ENCODE data around the gene SCN1A. TPM values are rescaled to one million over a fixed set of nuclear protein-coding genes. Genes with fewer than 3 reads are reported as not detected.

Gene SCN1A
- total and polyA plus RNA-seq, 2 of the 4 experiments (the other 2 are of a cell fraction) = under 0.01 TPM; not detected in 1

GRCh38 chr2:166140475-166140874, 12.7 kb upstream of the SCN1A start:
- Histone ChIP-seq H2AK9ac (replicated peaks; ENCODE audit: low read depth, low read length, poor library complexity) (no peak overlapping the region), H2AFZ (replicated peaks; ENCODE audit: low read length, poor library complexity) (no peak overlapping the region), H3K27ac (ENCODE audit: insufficient read depth, low read length) (no peak overlapping the region), H3K36me3 (ENCODE audit: control insufficient read depth, insufficient read depth, low read length) (no peaks in the 10 kb centered on the region), H3K79me1 (ENCODE audit: low read depth in 1 of 2, low read length in 2 of 2) (no peaks in the 10 kb centered on the region), H2BK5ac (ENCODE audit: low read depth, low read length, poor library complexity, severe bottlenecking) (no peak overlapping the region), H3K9me1 (ENCODE audit: insufficient read depth, low read length) (no peaks in the 10 kb centered on the region), H4K91ac (ENCODE audit: insufficient read depth, low read depth, low read length) (no peak overlapping the region), H4K8ac (ENCODE audit: low read depth in 2 of 2, low read length in 2 of 2) (no peak overlapping the region), H3K27me3 (ENCODE audit: control insufficient read depth, insufficient read depth, low read length) (peaks cover 2% of the 10 kb centered on the region; the same call in 1 of the 2 replicates), H4K20me1 (ENCODE audit: insufficient read depth, low read length) (no peaks in the 10 kb centered on the region), H2AK5ac (ENCODE audit: low read depth, low read length) (no peak overlapping the region), H2BK20ac (ENCODE audit: low read depth, low read length) (no peak overlapping the region), H3K9ac (ENCODE audit: low read depth, low read length) (no peak overlapping the region), H3K9me3 (ENCODE audit: control insufficient read depth, insufficient read depth, low read length) (no peaks in the 10 kb centered on the region), H3K4me2 (ENCODE audit: low read depth, low read length) (no peak overlapping the region), H4K5ac (ENCODE audit: low read depth, low read length) (no peak overlapping the region), H3K23ac (ENCODE audit: low read depth, low read length) (no peak overlapping the region), H3K4me1 (ENCODE audit: control insufficient read depth, insufficient read depth, low read length) (no peaks in the 10 kb centered on the region), H3K18ac (ENCODE audit: low read depth, low read length) (no peak overlapping the region), H3K56ac (ENCODE audit: extremely low read depth, insufficient read depth, low read length) (no peak overlapping the region), H3K4me3 (ENCODE audit: insufficient read depth, low read depth, low read length) (no peak overlapping the region), H3K14ac (replicated peaks; ENCODE audit: low read depth, low read length) (no peak overlapping the region), H3K4ac (ENCODE audit: low read depth, low read length) (no peak overlapping the region), H2BK120ac (ENCODE audit: low read depth, low read length) (no peak overlapping the region), H2BK15ac (ENCODE audit: low read depth, low read length) (no peak overlapping the region)
- POLR2A ChIA-PET (ENCODE audit: unreplicated experiment) = interaction anchor here (0.6 kb wide), 1 partner anchor 279 kb away, joined by 3 read pairs; no protein-coding TSS in a partner anchor
- TF ChIP-seq POLR2A (IDR thresholded peaks at IDR 0.05; ENCODE audit: low read depth, low read length) (no peak), BHLHE40 (IDR thresholded peaks at IDR 0.05; ENCODE audit: low read depth, low read length) (no peak), RAD21 (IDR thresholded peaks at IDR 0.05; ENCODE audit: low read length) (no peak), FOS (IDR thresholded peaks at IDR 0.05; ENCODE audit: low read depth, low read length) (no peak), RFX5 (IDR thresholded peaks at IDR 0.05; ENCODE audit: low read depth, low read length) (no peak), NFE2L2 (IDR thresholded peaks at IDR 0.05; ENCODE audit: low read depth, low read length) (no peak), MAFK (IDR thresholded peaks at IDR 0.05; ENCODE audit: low read depth, low read length) (no peak), CEBPB (IDR thresholded peaks at IDR 0.05; ENCODE audit: low read depth, low read length) (no peak), CHD1 (IDR thresholded peaks at IDR 0.05; ENCODE audit: low read depth, low read length) (no peak), RCOR1 (IDR thresholded peaks at IDR 0.05; ENCODE audit: insufficient replicate concordance, low read length) (no peak), MAZ (IDR thresholded peaks at IDR 0.05; ENCODE audit: borderline replicate concordance, low read depth, low read length) (no peak)
- TF ChIP-seq, protein P1, sequence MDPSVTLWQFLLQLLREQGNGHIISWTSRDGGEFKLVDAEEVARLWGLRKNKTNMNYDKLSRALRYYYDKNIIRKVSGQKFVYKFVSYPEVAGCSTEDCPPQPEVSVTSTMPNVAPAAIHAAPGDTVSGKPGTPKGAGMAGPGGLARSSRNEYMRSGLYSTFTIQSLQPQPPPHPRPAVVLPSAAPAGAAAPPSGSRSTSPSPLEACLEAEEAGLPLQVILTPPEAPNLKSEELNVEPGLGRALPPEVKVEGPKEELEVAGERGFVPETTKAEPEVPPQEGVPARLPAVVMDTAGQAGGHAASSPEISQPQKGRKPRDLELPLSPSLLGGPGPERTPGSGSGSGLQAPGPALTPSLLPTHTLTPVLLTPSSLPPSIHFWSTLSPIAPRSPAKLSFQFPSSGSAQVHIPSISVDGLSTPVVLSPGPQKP (IDR thresholded peaks at IDR 0.05; ENCODE audit: borderline replicate concordance, low read depth, low read length) = no peak
- 78% methylated on average over 4 of the region's 7 CpGs; no CpG with 5 or more reads in 1 of the 2 experiments for WGBS, 2 experiments (ENCODE audit: extremely low coverage in 2 of 2, insufficient read length in 1 of 2)
- no peak for DNase-seq
- dilution Hi-C loops (cut with HindIII; ENCODE audit: low sequenced_read_pairs, unreplicated experiment) (no loop called here), in situ Hi-C loops (cut with MboI; ENCODE audit: low sequenced_read_pairs) (loop anchor here (25.0 kb wide), 1 partner anchor 753 kb away; no protein-coding TSS in a partner anchor), intact Hi-C loops (cut with micrococcal nuclease) (no loop called here)
- CTCF ChIA-PET = interaction anchor here (0.8 to 1.0 kb wide), 2 partner anchors 12 to 14 kb away, joined by 3 read pairs; no protein-coding TSS in a partner anchor
- BruUV-seq (replicated peaks) = no TSS peak
- ATAC-seq (ENCODE audit: low read depth) = no peak
